ENCODE measurements around the gene PDE10A.

The PDE10A gene

DNA sequence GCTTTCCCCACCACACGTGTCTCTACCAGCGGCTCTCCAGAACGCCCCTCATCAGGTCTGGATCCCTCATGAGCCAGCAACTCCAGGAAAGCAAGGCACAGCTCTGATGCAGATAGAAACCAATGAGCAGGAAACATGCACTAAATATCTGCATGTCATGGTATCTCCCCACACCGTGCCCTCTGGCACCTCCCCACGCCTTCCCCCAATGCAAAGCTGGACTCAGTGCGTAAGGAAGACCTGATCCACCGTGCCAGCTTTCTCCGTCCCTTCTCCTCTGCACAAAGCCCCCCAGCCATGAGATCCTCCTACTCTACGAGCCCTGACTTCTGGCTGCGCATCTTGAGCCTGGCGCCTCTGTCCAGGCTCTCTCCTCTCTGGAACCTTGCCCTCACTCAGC, 9.4 kb downstream of the PDE10A start:
- no peak for FAIRE-seq

DNA sequence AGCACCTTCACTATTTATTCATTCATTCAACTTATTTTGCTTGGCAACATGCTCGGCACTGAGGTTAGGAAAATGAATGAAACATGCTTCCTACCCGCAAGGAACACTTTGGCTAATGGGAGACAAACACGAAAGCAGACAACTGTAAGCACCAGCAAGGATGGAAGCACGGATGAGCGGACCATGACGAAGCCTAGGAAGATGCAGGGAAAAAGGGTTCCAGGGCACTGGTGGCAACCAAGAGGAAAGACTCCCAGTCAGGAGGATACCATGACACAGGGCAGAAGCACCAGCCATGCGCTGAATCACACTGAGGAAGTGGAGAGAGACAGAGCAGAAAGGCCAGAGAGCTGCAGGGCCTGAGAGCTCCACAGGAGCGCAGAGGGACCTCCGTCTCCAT, 9.8 kb downstream of the PDE10A start:
- no peak for FAIRE-seq

DNA sequence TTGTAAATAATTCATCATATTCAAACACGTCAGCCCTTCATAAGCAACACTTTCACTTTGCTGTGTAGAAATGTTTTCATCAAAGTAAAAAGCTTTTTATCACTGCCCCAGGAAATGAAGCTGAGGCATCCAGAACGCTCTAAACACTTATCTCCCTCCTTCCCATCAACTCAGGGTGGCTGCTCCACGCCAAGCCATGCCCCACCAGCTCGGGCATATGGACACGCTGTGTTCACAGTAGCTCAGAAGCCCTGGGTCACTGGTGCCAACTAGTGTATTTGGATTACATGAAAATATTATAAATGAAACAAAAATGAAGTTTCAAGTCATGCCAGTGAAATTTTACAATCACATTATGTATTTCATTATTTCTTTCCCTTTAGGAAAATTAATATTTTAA, 10.3 kb downstream of the PDE10A start:
- no peak for FAIRE-seq

- FAIRE-seq = no peak
Observed at GRCh38 chr6:165649166-165650137, 13.6 kb downstream of the PDE10A start.

- no peak for FAIRE-seq
Observed at GRCh38 chr6:165647041-165647440, 16.0 kb downstream of the PDE10A start.

DNA sequence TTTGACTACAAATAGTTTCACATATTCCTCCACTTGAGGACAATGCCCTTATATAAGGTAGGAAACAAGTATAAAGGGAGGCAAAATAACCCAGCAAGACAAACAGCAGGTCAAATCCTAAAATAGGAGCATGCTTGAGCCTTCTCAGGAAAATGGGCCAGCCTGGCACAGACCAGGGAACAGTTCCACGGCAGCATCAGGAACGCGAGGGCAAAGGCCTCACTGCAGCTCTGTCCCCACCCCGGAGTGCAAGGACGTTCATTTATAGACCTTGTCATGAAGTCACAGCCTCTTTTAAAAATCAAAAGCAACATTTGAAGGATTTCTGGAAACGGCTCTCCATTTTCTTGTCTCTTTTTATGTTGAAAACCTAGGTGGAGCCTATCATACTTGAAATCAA, 17.1 kb downstream of the PDE10A start:
- FAIRE-seq = no peak

DNA sequence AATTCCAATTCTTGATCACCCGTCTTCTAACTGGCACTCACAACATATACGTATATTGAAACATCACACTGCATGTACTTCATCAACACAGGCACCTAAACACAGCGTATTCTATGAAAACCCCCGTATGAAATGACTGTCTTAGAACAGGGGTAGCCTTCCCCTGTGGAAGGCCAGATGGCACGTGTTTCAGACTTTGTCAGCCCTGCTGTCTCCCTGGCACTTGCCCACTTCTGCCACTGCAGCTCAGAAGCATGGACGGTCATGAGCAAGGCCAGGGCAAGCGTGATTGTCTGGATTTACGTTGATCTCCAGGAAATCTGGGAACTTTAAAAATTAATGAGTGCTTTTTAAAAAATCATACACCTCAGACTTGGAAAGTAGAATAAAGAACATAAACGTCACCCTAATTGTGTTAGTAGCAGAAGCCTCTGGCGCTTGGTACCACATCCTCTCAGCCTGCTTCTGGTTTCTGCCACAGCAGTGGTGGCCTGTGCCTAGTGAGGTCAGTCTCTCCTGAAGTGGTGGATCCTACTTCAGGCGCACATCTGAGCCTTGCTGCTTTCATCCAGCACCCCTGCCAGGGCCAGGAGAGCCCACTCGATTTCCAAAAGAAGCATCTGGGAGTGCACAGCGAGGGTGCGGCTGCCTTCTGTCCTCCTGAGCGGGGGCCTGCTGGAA, 18.3 kb downstream of the PDE10A start:
- FAIRE-seq = no peak

DNA sequence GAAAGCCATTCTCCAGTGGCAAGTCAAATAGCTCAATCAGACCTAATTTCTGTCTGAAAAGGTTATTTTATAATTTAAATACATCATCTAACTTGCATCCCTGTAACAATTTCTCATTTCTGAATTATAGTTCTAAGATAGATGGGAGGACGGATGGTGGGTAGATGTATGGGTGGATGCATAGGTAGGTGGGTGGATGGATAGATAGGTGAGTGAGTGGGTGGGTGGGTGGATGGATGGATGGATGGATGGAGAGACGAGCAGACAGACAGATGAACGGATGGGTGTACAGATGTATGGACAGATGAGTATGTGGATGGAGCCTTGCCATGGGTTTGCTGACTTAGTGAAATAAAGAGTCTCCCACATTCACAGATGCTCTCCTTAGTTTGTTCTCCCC, 20.0 kb downstream of the PDE10A start:
- no peak for FAIRE-seq

DNA sequence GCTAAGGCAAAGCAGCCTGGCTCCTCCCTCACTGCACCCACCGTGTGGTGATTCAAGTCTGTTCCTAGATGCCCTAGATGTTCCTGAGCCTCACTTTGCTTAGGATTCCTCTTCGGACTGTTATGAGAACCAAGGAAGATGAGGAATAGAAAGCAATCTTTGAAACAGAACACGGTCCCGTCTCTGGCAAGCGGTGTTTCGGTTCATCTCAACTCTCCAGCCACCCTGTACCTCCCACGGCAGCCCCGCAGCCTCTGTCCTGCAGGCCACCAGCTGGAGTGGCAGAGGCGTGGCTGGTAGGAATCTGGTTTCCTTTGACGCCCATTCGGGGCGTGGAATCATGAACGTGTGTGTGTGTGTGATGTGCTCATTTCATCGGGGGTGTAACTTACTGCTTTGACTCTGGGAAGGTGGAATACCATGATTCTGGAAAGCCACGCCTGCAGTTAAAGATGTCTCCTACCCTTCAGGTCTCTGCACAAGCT, 21.3 kb downstream of the PDE10A start:
- no peak for FAIRE-seq

DNA sequence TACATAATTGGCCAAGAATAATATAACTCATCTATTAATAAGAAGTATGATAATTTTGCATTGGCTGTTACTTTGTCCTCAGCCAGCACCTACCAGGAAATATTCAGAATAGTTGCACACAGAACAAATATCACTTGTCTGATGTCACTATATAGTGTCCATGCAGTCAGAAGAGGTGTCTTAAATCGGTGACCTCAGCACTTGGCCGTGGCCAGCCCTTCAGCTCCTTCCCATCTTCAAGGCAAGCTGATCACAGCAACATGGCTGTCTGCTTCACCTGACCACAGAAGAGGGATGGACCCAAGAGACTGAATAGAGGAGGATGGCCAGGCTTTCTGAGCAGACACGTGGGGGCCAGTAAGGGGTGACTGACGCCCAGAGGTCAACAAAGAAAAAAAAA, 22.2 kb downstream of the PDE10A start:
- no peak for FAIRE-seq

DNA sequence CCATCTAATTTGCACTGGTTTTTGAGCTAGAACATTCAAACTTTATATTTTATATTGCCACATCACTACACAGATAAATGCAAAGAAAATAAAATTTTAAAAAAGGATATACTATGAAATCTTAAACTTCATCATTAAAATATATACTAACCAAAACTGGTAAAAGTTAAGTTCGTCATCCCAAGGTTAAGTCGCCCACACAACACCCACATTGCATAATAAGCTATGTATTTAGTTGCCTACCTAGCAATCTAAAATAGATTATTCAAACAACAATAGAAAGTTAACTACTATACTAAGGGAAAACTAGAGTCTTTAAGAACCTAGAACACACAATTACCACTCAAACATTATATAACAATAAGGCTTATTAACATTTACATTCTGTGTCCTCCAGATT, 24.5 kb downstream of the PDE10A start:
- no peak for FAIRE-seq

DNA sequence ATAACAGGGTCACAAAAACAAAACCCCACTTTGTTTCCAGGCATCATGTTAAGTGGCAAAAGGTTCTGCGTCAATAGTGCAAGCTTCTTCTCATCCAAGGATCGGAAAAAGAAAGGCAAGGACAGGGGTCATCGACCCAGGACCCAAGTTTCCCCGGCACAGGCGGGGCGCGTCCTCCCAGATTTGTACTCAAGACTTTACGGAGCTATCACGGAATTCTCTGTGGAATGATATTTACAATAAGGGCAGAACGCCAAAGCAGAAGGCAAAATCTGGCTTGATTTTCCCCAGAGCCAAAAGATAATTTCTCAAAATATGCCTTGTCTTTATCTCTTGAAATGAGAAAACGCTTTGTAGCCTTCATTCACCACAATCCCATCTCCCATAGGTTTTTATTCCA, 25.5 kb downstream of the PDE10A start:
- no peak for FAIRE-seq

GRCh38 chr6:165636402-165637048, 26.5 kb downstream of the PDE10A start:
- no peak for FAIRE-seq

GRCh38 chr6:165635965-165636364, 27.1 kb downstream of the PDE10A start:
- FAIRE-seq = no peak

DNA sequence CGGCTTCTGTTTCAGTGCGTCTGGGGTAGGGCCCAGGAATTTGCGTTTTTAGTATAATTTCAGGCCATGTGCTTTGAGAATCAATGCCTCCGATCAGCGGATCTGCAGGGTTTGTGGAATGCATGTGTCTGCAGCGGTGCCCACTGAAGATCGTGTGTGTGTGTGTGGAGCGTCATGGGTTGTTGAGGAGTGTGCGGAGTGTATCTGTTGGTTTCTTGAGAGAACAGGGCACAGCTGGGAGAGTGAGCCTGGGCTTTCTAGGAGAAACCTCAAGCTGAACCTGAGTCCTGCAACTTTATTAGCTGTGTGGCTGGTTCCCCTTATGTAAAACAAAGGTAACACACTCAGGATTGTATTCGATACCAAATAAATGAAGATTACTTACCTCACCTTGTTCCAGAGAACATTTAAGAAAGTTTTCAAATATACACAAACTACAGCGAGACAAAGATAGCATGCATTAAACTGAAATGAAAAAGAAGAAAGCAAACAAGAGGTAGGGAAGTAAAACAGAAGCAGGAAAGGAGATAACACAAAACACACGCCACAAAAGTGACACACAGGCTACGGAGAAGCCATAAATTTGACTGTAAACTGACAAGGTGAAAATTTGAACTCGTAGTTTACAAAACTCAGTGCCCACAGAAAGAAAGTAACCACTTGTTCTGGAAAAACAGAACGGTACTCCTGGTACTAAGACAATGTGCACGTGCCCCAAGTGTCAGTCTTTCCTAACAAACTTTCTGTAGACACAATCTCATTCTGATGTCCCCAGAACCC, 28.8 kb downstream of the PDE10A start:
- FAIRE-seq = no peak

DNA sequence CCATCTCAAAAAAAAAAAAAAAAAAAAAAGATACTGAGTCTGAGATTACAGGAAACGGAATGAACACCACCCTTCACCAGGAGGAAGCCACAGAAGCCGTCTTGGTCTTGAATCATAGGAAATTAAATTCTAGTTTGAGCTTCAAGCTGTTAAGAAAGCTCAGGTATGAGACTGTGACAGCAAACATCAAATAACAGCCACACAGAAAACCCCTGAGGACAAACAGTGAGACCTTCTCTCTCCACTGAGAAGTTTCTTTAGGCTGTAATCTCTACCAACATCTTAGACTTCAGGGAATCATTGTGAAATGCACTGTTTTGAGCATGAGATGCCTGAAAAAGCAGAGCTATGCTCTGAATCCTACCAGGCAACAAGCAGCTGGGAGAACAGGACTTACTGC, 30.8 kb downstream of the PDE10A start:
- FAIRE-seq = no peak

- no peak for FAIRE-seq
Observed at GRCh38 chr6:165630544-165630953, 32.5 kb downstream of the PDE10A start.

- FAIRE-seq = no peak
Observed at GRCh38 chr6:165628955-165629354, 34.1 kb downstream of the PDE10A start.

GRCh38 chr6:165627366-165627765, 35.7 kb downstream of the PDE10A start:
- FAIRE-seq = no peak

GRCh38 chr6:165626711-165627110, 36.3 kb downstream of the PDE10A start:
- FAIRE-seq = no peak

DNA sequence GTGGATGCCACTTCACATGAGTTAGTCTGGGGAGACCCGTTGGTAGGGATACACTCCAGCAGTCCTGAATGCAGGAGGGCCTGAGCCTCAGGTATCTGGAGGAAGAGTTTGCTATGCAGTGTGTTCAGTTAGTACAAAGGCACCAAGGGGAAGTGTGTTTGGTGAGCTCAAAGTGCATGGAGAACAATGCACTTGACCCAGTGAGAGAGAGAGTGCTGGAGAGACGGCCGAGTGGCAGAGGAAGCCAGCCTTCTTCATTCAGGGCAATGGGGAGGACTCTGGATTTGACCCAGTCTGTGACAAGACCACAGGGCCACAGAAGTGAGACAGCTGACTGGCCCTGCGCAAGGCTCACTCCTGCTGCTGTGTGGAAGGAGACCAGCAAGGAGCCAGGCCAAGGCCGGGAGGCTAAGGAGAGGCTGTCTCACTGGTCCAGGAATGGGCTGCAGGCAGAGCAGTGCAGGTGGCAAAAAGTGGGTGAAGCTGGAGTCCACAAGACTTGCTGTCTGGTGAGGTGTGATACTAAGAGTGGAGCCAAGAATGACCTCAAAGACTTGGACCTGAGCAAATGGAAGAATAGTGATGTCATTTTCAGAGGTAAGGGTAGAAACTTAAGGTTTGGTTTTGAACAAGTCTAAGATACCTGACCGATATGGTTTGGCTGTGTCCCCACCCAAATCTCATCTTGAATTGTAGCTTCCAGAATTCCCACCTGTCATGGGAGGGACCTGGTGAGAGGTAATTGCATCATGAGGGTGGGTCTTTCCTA, 38.0 kb downstream of the PDE10A start:
- no peak for FAIRE-seq

DNA sequence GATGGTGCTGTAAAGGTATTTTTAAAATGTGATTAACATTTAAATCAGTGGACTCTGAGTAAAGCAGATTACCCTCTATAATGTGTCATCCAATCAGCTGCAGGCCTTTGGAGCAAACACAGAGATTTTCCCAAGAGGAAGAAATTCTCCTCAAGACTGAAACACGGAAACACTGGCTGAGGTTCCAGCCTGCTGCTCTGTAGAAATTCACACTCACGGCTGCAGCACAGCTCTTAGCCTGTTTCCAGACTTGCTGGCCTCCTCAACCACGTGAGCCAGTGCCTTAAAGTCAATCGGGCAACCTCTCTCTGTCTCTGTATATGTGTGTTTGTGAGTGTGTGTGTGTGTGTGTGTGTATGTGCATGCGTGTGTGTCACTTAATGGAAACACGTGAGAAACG, 41.1 kb downstream of the PDE10A start:
- FAIRE-seq = no peak

Measured in endometrium (tissue), 2 donors.